GM12878 (cell line): Measurements from ENCODE around the gene CD69. TPM values are rescaled to one million over a fixed set of nuclear protein-coding genes. Genes with fewer than 3 reads are reported as not detected.

Source experiments
- ATAC-seq: fragments of 200-7000 bp; cut with Tn5 transposase; 3 replicates; pipeline ENCODE4 v1.9.1; 2020; ENCODE audit warnings: mild to moderate bottlenecking, moderate library complexity
- BruUV-seq: library from RNA; stranded (reverse); fragments of 400-500 nt; replicated peaks from 2 replicates; lab custom pipeline; 2021; lab: Mats Ljungman, UMichigan
- CTCF ChIA-PET: fragments of 300-600 bp; sonication (Branson Sonifier 250); formaldehyde crosslinking; extraction: SDS; loops from one replicate; lab custom pipeline; 2021; ENCODE audit warnings: inconsistent platforms; lab: Yijun Ruan, JAX
- POLR2A ChIA-PET: fragments of 350-600 bp; formaldehyde crosslinking; extraction: SDS; loops from one replicate; lab custom pipeline; 2021; ENCODE audit warnings: inconsistent platforms; lab: Charles Lee
- RAD21 ChIA-PET: fragments of 300-600 bp; sonication (Branson Sonifier 250); formaldehyde crosslinking; loops from one replicate; lab custom pipeline; 2023; ENCODE audit warnings: antibody characterized with exemption; ENCODE audit not compliant: unreplicated experiment; lab: Charles Lee
- SMC1A ChIA-PET: fragments of 300-600 bp; sonication (Branson Sonifier 250); formaldehyde crosslinking; loops from one replicate; lab custom pipeline; 2023; ENCODE audit not compliant: unreplicated experiment, uncharacterized antibody; lab: Charles Lee
- DNase-seq: peaks from one replicate; pipeline ENCODE4 v3.0.0-alpha.2; 2011; ENCODE audit warnings: low read depth, low spot score
- FAIRE-seq: peaks from 3 replicates; lab custom pipeline; 2011; peaks lifted over from hg19 to GRCh38; lab: Jason Lieb, UNC
- H2AFZ ChIP-seq: 2 replicates; pipeline ENCODE4 v1.6.0; 2011; ENCODE audit warnings: low read depth, low read length, control low read depth; ENCODE audit not compliant: control insufficient read depth
- H3K27ac ChIP-seq: 2 replicates; pipeline ENCODE4 v1.5.1; 2011; ENCODE audit warnings: control low read depth; ENCODE audit not compliant: control insufficient read depth, insufficient read depth
- H3K27me3 ChIP-seq, 2 experiments: replicated peaks in 1 of 2; 2 replicates each; pipeline versions ENCODE4 v1.6.0 to v1.6.1; 2011; ENCODE audit warnings: low read length in 1 of 2; ENCODE audit not compliant: control insufficient read depth in 2 of 2, insufficient read depth in 2 of 2
- H3K36me3 ChIP-seq, 2 experiments: 2 replicates each; pipeline ENCODE4 v1.5.1; 2011; ENCODE audit warnings: low read length in 1 of 2; ENCODE audit not compliant: control insufficient read depth in 2 of 2, insufficient read depth in 2 of 2
- H3K4me1 ChIP-seq: 2 replicates; pipeline ENCODE4 v1.6.1; 2011; ENCODE audit warnings: mild to moderate bottlenecking, low read length, moderate library complexity, mixed read lengths; ENCODE audit not compliant: control insufficient read depth, insufficient read depth
- H3K4me2 ChIP-seq: 2 replicates; pipeline ENCODE4 v1.6.0; 2011; ENCODE audit warnings: control low read depth; ENCODE audit not compliant: control insufficient read depth, insufficient read depth
- H3K4me3 ChIP-seq: fragments of 200-600 bp; sonication (generic); 2 replicates; pipeline ENCODE4 v1.5.1; 2016
- H3K79me2 ChIP-seq: 2 replicates; pipeline ENCODE4 v1.6.0; 2011; ENCODE audit warnings: low read length; ENCODE audit not compliant: control insufficient read depth, insufficient read depth
- H3K9ac ChIP-seq: 2 replicates; pipeline ENCODE4 v1.8.0; 2011; ENCODE audit warnings: low read length, control low read depth, mixed read lengths; ENCODE audit not compliant: control insufficient read depth, insufficient read depth
- H3K9me3 ChIP-seq: replicated peaks from 3 replicates; pipeline ENCODE4 v1.5.1; 2011; ENCODE audit warnings: mild to moderate bottlenecking, low read length; ENCODE audit not compliant: control insufficient read depth, insufficient read depth
- H4K20me1 ChIP-seq: 2 replicates; pipeline ENCODE4 v1.6.0; 2011; ENCODE audit not compliant: control insufficient read depth, insufficient read depth
- FOS ChIP-seq: IDR thresholded peaks from 3 replicates; pipeline ENCODE4 v1.6.1; 2011; ENCODE audit warnings: borderline replicate concordance; ENCODE audit not compliant: insufficient read length; ENCODE audit errors: extremely low read depth
- IRF4 ChIP-seq: IDR thresholded peaks from 2 replicates; pipeline ENCODE4 v1.6.1; 2011; ENCODE audit warnings: low read depth, low read length
- NRF1 ChIP-seq: conservative IDR thresholded peaks from 2 replicates; pipeline ENCODE4 v1.6.1; 2011; ENCODE audit warnings: mild to moderate bottlenecking, low read depth, low read length, improper control_type of control experiment
- SREBF2 ChIP-seq: IDR thresholded peaks from 2 replicates; pipeline ENCODE4 v1.6.1; 2012; ENCODE audit warnings: mild to moderate bottlenecking, low read length
- ZNF24 ChIP-seq: fragments of 450-650 bp; IDR thresholded peaks from 2 replicates; pipeline ENCODE4 v1.6.1; 2017; ENCODE audit warnings: antibody characterized with exemption, mild to moderate bottlenecking
- ZSCAN29 ChIP-seq: fragments of 450-650 bp; IDR thresholded peaks from 2 replicates; pipeline ENCODE4 v1.6.1; 2017; ENCODE audit warnings: mild to moderate bottlenecking, moderate library complexity
- whole genome bisulfite sequencing: methylation state at CpG from one replicate; pipeline ENCODE4 v1.1.6; 2016; ENCODE audit warnings: low lambda C conversion rate; ENCODE audit not compliant: insufficient replicate concordance, insufficient coverage; ENCODE audit errors: missing lambda C conversion rate; 5-methylcytosine and 5-hydroxymethylcytosine counted together
- in situ Hi-C: fragments of 300-500 bp; cut with MboI; formaldehyde crosslinking; loops from 9 replicates; pipeline ENCODE4 v1.14.3; 2018; ENCODE audit warnings: mixed read lengths
- intact Hi-C: fragments of 100-400 bp; cut with micrococcal nuclease; formaldehyde crosslinking; loops from one replicate; pipeline ENCODE4 v1.14.2; 2022; ENCODE audit not compliant: unreplicated experiment
- polyA plus RNA-seq, 11 experiments: library from polyadenylated mRNA; depleted of rRNA in 4 of 11; unstranded in 6 of 11; stranded (reverse) in 5 of 11; fragments of >200 nt; fragmentation: Nextera tagmentation in 4 of 11; fragmentation: Illumina TruSeq in 1 of 11; extraction: Ambion mirVana in 4 of 11; extraction: Trizol in 1 of 11; gene quantifications; 1 replicate in 1 of 11; 2 replicates in 10 of 11; pipeline versions ENCODE4 v1.2.1 to v1.2.3, GENCODE V29; 2011 to 2016; ENCODE audit warnings: inconsistent platforms in 2 of 11, missing spikeins in 2 of 11, low read depth in 1 of 11
- total RNA-seq, 4 experiments: library from RNA; depleted of rRNA in 3 of 4; stranded (reverse); fragments of >200 nt in 3 of 4; fragmentation: Illumina TruSeq in 1 of 4; extraction: Trizol in 1 of 4; gene quantifications; 2 replicates each; pipeline versions ENCODE4 v1.2.1 to v1.2.3, GENCODE V29; 2013 to 2021
- TF ChIP-seq, protein P1 (sequence below): IDR thresholded peaks from 2 replicates; pipeline ENCODE4 v1.6.1; 2012; ENCODE audit warnings: improper control_type of control experiment, low read depth, low read length; ENCODE audit not compliant: insufficient replicate concordance

The CD69 gene
- total and polyA plus RNA-seq, 10 of the 15 experiments (the other 5 are each of a cell fraction or from before 2014, with no cell fraction given), result 7.3 to 156 (median 15.0) TPM

DNA sequence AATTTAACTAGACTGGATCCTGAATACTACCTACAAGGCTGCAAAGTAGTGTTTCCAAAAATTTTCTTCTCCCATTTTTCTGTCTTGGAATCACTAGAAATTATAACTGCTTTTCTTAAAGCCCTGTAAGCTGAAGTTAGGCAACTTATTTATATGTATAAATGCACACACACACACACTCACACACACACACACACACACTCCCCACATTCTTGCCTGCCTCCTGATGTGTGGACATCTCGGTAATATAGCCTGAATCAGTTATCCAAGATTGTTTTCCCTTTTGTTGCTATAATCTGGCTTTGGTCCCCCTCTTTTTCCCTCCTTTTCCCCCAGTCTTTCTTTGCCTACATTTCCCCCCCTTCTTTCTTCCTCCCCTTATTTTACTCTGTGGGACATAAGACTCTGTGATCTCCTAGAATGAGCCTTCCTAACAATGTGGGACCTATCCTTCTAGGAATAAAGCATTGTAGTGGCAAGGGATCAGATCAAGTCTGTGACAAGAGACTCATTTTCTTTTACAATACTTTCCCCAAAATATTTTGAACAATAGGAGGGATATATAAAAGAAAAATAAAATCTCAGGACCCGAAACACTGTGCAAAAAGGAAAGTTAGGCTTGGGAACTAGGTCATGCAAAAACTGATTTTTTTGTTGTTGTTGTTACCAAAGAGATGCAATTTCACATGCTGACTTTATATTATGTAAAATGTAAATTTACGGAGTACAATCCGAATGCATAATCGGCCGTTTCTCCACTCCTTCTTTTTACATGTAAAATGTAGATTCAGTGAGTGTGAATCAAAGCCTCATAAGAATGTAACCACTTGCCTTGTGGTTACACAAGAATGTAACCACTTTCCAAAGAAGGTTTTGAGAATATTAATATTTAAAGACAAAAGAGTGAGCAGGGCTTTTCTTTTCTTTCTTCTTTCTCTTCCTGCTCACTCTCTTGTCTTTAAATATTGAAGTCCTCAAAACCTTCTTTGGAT lies 26.3 kb upstream of the CD69 start:
- Histone ChIP-seq H2AFZ (no peak overlapping the region), H3K9me3 (no peaks in the 10 kb centered on the region; the same call in 2 of the 3 replicates), H4K20me1 (no peaks in the 10 kb centered on the region), H3K9ac (no peak overlapping the region), H3K79me2 (no peaks in the 10 kb centered on the region), H3K27me3 (no peaks in the 10 kb centered on the region; a peak in 1 of 4 replicates), H3K27ac (no peak overlapping the region), H3K4me3 (no peak overlapping the region), H3K36me3 (no peaks in the 10 kb centered on the region), H3K4me2 (no peak overlapping the region), H3K4me1 (no peaks in the 10 kb centered on the region)
- WGBS, result 58% methylated on average over 6 of the region's 6 CpGs
- ChIA-PET POLR2A (no interaction called here), RAD21 (no interaction called here), SMC1A (interaction anchor here (2.8 kb wide), 1 partner anchor 11 kb away, joined by 10 read pairs; no protein-coding TSS in a partner anchor), CTCF (interaction anchor here (1.0 to 1.3 kb wide), 3 partner anchors 10 to 36 kb away, joined by 3 to 5 read pairs (median 5); no protein-coding TSS in a partner anchor)
- ATAC-seq, result no peak
- DNase-seq, result no peak
- no TSS peak for BruUV-seq
- FAIRE-seq, result no peak
- intact Hi-C loops (no loop called here), in situ Hi-C loops (no loop called here)
- TF ChIP-seq SREBF2 (no peak), ZSCAN29 (no peak)

DNA sequence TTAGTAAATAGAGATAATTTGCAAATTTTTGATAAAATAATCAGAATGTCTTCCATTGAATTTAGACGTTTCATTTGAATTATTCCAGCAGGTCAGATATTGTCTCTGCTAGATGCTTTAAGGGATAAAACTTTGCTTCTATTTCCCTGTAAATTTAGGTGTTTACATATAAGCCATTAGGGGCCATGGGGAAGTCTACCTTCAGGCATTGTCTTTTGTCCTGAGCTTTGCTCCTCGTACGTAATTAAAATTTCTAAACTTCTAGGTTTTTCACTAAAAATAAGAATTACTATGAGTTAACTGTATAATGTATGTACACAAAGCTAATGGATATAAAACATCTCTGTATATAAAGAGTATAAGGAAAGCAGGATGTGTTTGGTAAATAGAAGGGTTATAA lies 24.1 kb upstream of the CD69 start:
- SMC1A ChIA-PET, result interaction anchor here (1.1 to 2.8 kb wide), 6 partner anchors 10 to 82 kb away, joined by 3 to 10 read pairs (median 5); no protein-coding TSS in a partner anchor
- TF ChIP-seq ZNF24 (no peak), SREBF2 (no peak), NRF1 (no peak), FOS (no peak), IRF4 (no peak)
- TF ChIP-seq, protein P1, sequence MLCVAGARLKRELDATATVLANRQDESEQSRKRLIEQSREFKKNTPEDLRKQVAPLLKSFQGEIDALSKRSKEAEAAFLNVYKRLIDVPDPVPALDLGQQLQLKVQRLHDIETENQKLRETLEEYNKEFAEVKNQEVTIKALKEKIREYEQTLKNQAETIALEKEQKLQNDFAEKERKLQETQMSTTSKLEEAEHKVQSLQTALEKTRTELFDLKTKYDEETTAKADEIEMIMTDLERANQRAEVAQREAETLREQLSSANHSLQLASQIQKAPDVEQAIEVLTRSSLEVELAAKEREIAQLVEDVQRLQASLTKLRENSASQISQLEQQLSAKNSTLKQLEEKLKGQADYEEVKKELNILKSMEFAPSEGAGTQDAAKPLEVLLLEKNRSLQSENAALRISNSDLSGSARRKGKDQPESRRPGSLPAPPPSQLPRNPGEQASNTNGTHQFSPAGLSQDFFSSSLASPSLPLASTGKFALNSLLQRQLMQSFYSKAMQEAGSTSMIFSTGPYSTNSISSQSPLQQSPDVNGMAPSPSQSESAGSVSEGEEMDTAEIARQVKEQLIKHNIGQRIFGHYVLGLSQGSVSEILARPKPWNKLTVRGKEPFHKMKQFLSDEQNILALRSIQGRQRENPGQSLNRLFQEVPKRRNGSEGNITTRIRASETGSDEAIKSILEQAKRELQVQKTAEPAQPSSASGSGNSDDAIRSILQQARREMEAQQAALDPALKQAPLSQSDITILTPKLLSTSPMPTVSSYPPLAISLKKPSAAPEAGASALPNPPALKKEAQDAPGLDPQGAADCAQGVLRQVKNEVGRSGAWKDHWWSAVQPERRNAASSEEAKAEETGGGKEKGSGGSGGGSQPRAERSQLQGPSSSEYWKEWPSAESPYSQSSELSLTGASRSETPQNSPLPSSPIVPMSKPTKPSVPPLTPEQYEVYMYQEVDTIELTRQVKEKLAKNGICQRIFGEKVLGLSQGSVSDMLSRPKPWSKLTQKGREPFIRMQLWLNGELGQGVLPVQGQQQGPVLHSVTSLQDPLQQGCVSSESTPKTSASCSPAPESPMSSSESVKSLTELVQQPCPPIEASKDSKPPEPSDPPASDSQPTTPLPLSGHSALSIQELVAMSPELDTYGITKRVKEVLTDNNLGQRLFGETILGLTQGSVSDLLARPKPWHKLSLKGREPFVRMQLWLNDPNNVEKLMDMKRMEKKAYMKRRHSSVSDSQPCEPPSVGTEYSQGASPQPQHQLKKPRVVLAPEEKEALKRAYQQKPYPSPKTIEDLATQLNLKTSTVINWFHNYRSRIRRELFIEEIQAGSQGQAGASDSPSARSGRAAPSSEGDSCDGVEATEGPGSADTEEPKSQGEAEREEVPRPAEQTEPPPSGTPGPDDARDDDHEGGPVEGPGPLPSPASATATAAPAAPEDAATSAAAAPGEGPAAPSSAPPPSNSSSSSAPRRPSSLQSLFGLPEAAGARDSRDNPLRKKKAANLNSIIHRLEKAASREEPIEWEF, result no peak

More for the DNA sequence above, 24.1 kb upstream of the CD69 start:
- Histone ChIP-seq H3K4me1 (no peaks in the 10 kb centered on the region), H3K4me2 (no peak overlapping the region), H3K27ac (no peak overlapping the region), H3K9me3 (no peaks in the 10 kb centered on the region; the same call in 2 of the 3 replicates), H2AFZ (no peak overlapping the region), H3K4me3 (no peak overlapping the region), H3K36me3 (no peaks in the 10 kb centered on the region), H3K9ac (no peak overlapping the region), H3K27me3 (no peaks in the 10 kb centered on the region; a peak in 1 of 4 replicates), H3K79me2 (no peaks in the 10 kb centered on the region), H4K20me1 (no peaks in the 10 kb centered on the region)
- ChIA-PET CTCF (interaction anchor here (1.0 to 2.5 kb wide), 7 partner anchors 10 to 42 kb away, joined by 3 to 10 read pairs (median 3); no protein-coding TSS in a partner anchor), POLR2A (interaction anchor here (1.4 kb wide), 1 partner anchor 24 kb away, joined by 3 read pairs; the partner anchor contains the start of gene CD69), RAD21 (interaction anchor here (0.9 kb wide), 1 partner anchor 33 kb away, joined by 3 read pairs; no protein-coding TSS in a partner anchor)
- FAIRE-seq (no peak), ATAC-seq (no peak), DNase-seq (no peak)
- in situ Hi-C loops (no loop called here), intact Hi-C loops (no loop called here)
- 75% methylated on average over 3 of the region's 3 CpGs for WGBS
- no TSS peak for BruUV-seq
